Medulla oblongata (tissue), 1 donor: Measurements from ENCODE around the gene MYOG.

ENCODE experiments used
- DNase-seq: peaks from one replicate; pipeline ENCODE4 v3.0.0-alpha.2; 2015; ENCODE audit errors: extremely low spot score

MYOG gene

DNA sequence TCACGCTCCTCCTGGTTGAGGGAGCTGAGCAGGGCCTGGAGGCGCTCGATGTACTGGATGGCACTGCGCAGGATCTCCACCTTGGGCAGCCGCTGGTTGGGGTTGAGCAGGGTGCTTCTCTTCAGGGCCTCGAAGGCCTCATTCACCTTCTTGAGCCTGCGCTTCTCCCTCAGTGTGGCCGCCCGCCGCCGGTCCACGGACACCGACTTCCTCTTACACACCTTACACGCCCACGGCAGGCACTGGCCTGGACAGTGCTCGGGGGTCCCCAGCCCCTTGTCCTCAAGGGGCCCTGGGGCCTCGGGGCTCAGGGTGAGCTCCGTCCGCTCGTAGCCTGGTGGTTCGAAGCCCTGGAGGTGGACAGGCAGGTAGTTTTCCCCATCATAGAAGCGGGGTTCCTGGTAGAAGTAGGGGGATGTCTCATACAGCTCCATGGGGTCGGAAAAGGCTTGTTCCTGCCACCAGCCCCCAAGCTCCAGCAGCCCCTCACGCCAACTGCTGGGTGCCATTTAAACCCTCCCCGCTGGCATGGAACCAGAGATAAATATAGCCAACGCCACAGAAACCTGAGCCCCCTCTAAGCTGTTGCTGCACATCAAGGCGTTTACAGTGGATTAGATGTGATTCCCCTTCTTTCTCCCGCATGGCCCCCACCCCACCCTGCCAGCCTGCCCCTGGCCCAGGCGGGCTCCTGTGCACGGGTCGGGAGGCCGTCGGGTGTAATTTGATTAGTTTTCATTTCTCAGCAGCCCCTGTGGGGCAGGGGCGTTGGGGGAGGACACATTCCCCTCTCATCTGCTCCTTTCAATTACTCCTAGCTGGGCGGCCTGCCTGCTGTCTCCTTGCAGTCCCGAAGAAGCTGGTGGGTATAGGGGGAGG is at the start of gene MYOG:
TSS of gene MYOG (minus strand) at position 485 of the 879 bp plus-strand sequence. CDS start at position 434, 51 bp downstream.
- DNase-seq = no peak

GRCh38 chr1:203133970-203134725 is 48.3 kb upstream of the MYOG start:
- DNase-seq = no peak

- DNase-seq = no peak
Observed at GRCh38 chr1:203131548-203132200, 45.9 kb upstream of the MYOG start.

DNA sequence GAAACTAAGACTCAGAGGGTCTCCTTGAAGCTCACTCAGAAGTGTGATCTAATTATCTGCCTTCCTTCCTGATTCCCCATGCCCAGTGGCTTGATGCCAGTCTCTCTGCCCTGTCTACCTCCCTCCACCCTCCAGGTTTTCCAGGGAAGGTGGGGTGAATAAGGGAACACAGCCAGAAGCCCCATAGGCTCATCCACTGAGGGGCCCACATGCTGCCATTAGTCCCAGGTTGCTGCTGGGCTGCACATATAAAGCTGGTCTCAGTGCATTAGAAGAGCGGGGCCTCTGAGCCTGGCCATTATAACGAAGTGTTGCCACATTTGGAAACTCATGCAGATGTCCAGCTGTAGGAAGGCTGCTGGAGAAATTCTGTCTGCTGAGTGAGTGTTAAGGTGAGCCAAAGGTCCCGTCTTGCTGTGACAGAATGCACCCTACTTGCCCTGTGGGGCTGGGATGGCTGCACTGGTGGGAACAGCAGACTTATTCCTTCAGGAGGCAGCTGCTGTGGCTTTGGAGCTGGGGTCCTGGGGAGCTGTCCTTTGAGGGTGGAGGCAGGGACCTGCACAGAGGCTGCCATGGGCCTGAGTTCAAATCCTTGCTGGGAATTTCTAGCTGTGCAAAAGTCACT is 44.7 kb upstream of the MYOG start:
- peak; percentile 21 for DNase-seq

- DNase-seq = peak; percentile 97
Observed at GRCh38 chr1:203129501-203130231, 43.9 kb upstream of the MYOG start.

DNA sequence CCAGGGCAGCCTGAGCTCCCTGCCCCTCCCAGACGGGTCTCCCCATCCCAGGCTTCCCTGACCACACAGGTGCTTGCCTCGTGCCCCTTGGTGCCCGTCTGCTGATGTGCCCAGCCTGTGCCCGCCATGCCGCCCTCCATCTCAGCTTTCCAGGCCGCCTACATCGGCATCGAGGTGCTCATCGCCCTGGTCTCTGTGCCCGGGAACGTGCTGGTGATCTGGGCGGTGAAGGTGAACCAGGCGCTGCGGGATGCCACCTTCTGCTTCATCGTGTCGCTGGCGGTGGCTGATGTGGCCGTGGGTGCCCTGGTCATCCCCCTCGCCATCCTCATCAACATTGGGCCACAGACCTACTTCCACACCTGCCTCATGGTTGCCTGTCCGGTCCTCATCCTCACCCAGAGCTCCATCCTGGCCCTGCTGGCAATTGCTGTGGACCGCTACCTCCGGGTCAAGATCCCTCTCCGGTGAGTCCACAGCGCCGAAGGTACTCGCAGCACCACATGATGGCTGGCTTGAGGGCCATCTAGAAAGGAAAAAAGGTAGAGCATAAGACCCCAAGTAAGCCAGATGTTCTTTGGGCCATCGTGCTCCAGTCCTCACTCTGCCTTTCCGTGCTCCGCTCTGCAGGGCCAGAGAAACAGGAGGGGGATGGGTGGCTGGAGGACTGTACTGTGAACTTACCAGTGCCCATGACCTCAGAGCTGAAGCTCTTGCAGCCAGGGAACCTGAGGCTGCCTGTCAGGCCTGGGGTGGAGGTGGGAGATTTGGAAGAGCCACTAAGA is 43.1 kb upstream of the MYOG start:
- DNase-seq = peak; percentile 57

GRCh38 chr1:203128431-203128715 is 42.6 kb upstream of the MYOG start:
- no peak for DNase-seq

GRCh38 chr1:203127666-203128430 is 42.0 kb upstream of the MYOG start, which contains the start of gene ADORA1:
ADORA1 (plus strand) TSS chr1:203127726; CDS start chr1:203128842, 1,116 bp downstream.
- peak; percentile 88 for DNase-seq

GRCh38 chr1:203126866-203127665 is 41.3 kb upstream of the MYOG start:
- no peak for DNase-seq

- DNase-seq = peak; percentile 68
Observed at GRCh38 chr1:203126151-203126865, 40.5 kb upstream of the MYOG start.

- DNase-seq = no peak
Observed at GRCh38 chr1:203124546-203125317, 38.9 kb upstream of the MYOG start.

DNA sequence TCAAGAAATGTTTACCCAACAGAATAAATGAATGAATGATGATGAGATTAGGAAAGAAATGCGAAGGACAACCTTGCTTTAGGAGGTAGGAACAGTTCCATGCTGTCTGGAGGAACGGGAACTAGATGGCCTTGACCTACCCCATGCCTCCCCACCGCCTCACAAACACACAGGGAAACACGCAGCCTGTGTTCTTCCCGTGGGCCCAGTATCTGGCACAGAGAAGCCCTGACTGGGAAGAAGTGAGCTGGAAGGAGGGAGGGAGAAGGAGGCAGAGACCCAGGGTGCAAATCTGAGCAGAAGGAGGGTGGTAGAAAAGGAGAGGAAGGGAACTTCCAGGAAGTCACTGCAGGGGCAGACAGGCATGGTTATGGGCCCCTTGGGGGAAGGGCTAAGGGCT is 38.2 kb upstream of the MYOG start:
- no peak for DNase-seq

DNA sequence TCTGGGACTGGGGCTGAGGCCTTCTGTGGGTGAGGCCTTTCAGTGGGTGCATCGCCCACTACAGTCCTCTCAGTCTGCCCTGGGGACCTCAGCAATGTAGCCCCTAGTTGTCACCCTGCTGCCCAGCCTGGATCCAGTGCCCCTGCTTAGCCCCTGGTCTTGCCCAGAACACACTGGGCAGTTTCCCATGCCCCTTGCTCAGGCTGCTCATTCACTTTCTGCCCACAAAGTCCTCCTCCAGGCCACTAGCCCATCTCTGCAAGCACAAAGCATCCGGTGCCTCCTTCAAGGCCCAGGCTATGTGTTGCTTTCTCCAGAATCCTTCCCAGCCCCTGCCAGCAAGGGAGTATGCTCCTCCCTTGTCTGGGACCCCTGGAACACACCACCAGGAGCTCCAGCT is 36.3 kb upstream of the MYOG start:
- no peak for DNase-seq

- DNase-seq = no peak
Observed at GRCh38 chr1:203121186-203122015, 35.6 kb upstream of the MYOG start.

- no peak for DNase-seq
Observed at GRCh38 chr1:203120325-203121153, 34.7 kb upstream of the MYOG start.
